Measurements from ENCODE around the gene CATSPERZ. TPM values are rescaled to one million over a fixed set of nuclear protein-coding genes. Genes with fewer than 3 reads are reported as not detected.

CATSPERZ gene
- total and polyA plus RNA-seq, 2 of the 13 experiments (the other 11 are each of a cell fraction or from before 2014, with no cell fraction given), result 0.22 to 0.48 TPM

GRCh38 chr11:64261556-64262080 lies 38.5 kb upstream of the CATSPERZ start:
- no peak overlapping the region for H3K9ac ChIP-seq (ENCODE audit: insufficient read depth, low read depth, low read length)
- DNase-seq (ENCODE audit: low spot score) (no peak), ATAC-seq (no peak), FAIRE-seq (no peak)
- H4K20me1 ChIP-seq (ENCODE audit: insufficient read depth, low read length), result no peaks in the 10 kb centered on the region
- CTCF ChIA-PET (ENCODE audit: low intra/inter-chr PET ratio, low total read pairs), result no interaction called here
- no peak overlapping the region for H3K4me2 ChIP-seq (ENCODE audit: low read depth, low read length)
- peaks cover 10 to 36% of the 10 kb centered on the region in 2 experiments; a peak in 4 of 5 replicates for H3K36me3 ChIP-seq (replicated peaks in 1 of 2; ENCODE audit: control insufficient read depth in 1 of 2, insufficient read depth in 2 of 2, low read length in 2 of 2)
- H3K9me3 ChIP-seq (ENCODE audit: low read length), result no peaks in the 10 kb centered on the region
- H3K4me3 ChIP-seq (replicated peaks in 1 of 3; ENCODE audit: insufficient read depth in 1 of 3, low read depth in 2 of 3, low read length in 3 of 3), result no peak overlapping the region
- no peak for TF ChIP-seq LCORL (IDR thresholded peaks at IDR 0.05)
- no peak for TF ChIP-seq LCORL (CRISPR knock-in tag; IDR thresholded peaks at IDR 0.05)
- no peak for TF ChIP-seq MLXIP (CRISPR knock-in tag; IDR thresholded peaks at IDR 0.05; ENCODE audit: borderline replicate concordance)
- TF ChIP-seq SRSF9 (IDR thresholded peaks at IDR 0.05; ENCODE audit: borderline replicate concordance, insufficient read depth, low read depth, low read length, poor library complexity, severe bottlenecking), result no peak
- TF ChIP-seq ZFP41 (CRISPR knock-in tag; IDR thresholded peaks at IDR 0.05; ENCODE audit: borderline replicate concordance), result no peak
- intact Hi-C loops (cut with micrococcal nuclease; ENCODE audit: unreplicated experiment), result no loop called here
- POLR2A ChIA-PET, result interaction anchor here (0.7 kb wide), 1 partner anchor 9 kb away, joined by 3 read pairs; no protein-coding TSS in a partner anchor
- in situ Hi-C loops (cut with HindIII; ENCODE audit: extremely low pct_ligation_motif_present, low pct_unique_long_range_greater_than_20kb), result no loop called here
- H3K4me1 ChIP-seq (ENCODE audit: insufficient read depth, low read length), result no peaks in the 10 kb centered on the region
- no peaks in the 10 kb centered on the region for H3K27me3 ChIP-seq (ENCODE audit: control insufficient read depth in 1 of 2, insufficient read depth in 2 of 2, low read length in 2 of 2)
- H3K27ac ChIP-seq (ENCODE audit: extremely low read length, insufficient read depth, low read length), result no peak overlapping the region
- no TSS peak for BruUV-seq (replicated peaks)
- no peak overlapping the region for H2AFZ ChIP-seq (ENCODE audit: low read length)
- H3K79me2 ChIP-seq (ENCODE audit: insufficient read depth, low read length), result no peaks in the 10 kb centered on the region
- 96% methylated on average over 11 of the region's 18 CpGs for WGBS (ENCODE audit: low lambda C conversion rate)

Data from HepG2 (cell line).